A549 (cell line): ENCODE results near the gene PMEL. TPM values are rescaled to one million over a fixed set of nuclear protein-coding genes. Genes with fewer than 3 reads are reported as not detected.

ENCODE experiments used
- ATAC-seq, 2 experiments: fragments of 200-7000 bp in 1 of 2; fragments of >200 bp in 1 of 2; cut with Nextera tagmentation in 1 of 2; cut with Tn5 transposase in 1 of 2; 3 replicates each; pipeline versions ENCODE4 v1.8.0 to v1.9.1; 2018 to 2020; ENCODE audit warnings: mild to moderate bottlenecking in 1 of 2, moderate library complexity in 1 of 2
- CTCF ChIA-PET: fragments of 300-600 bp; sonication (Branson Sonifier 250); formaldehyde crosslinking; extraction: SDS; loops from one replicate; lab custom pipeline; 2021; ENCODE audit warnings: antibody characterized with exemption, inconsistent platforms; lab: Yijun Ruan, JAX
- POLR2A ChIA-PET: fragments of 350-600 bp; formaldehyde crosslinking; extraction: SDS; loops from one replicate; lab custom pipeline; 2021; ENCODE audit warnings: antibody characterized with exemption, inconsistent platforms; lab: Yijun Ruan, JAX
- DNase-seq, 2 experiments: peaks; one replicate each; pipeline versions ENCODE4 v3.0.0 to v3.0.0-alpha.2; 2011 to 2016; ENCODE audit warnings: low read depth in 1 of 2, low spot score in 1 of 2
- FAIRE-seq: peaks from 2 replicates; lab custom pipeline; 2011; peaks lifted over from hg19 to GRCh38; lab: Jason Lieb, UNC
- H3K27ac ChIP-seq, 2 experiments: fragments of >200 bp; sonication (Bioruptor Twin); formaldehyde crosslinking; 3 replicates each; pipeline ENCODE4 v1.5.1; 2016 to 2017
- H3K4me1 ChIP-seq: fragments of >200 bp; sonication (Bioruptor Twin); formaldehyde crosslinking; 3 replicates; pipeline ENCODE4 v1.6.1; 2016
- H3K4me2 ChIP-seq: fragments of >200 bp; sonication (Bioruptor Twin); formaldehyde crosslinking; 3 replicates; pipeline ENCODE4 v1.6.1; 2016
- H3K4me3 ChIP-seq: fragments of >200 bp; sonication (Bioruptor Twin); formaldehyde crosslinking; 3 replicates; pipeline ENCODE4 v1.5.1; 2016
- H3K9me3 ChIP-seq: fragments of >200 bp; sonication (Bioruptor Twin); formaldehyde crosslinking; 3 replicates; pipeline ENCODE4 v1.6.1; 2016
- CBX2 ChIP-seq: fragments of 200-600 bp; sonication (generic); IDR thresholded peaks from 2 replicates; pipeline ENCODE4 v1.6.1; 2016; ENCODE audit warnings: low read depth, mild to moderate bottlenecking, borderline replicate concordance
- CBX8 ChIP-seq: fragments of 200-600 bp; sonication (generic); IDR thresholded peaks from 2 replicates; pipeline ENCODE4 v1.6.1; 2016
- CEBPB ChIP-seq, 2 experiments: fragments of >200 bp in 1 of 2; sonication (Bioruptor Twin) in 1 of 2; formaldehyde crosslinking in 1 of 2; IDR thresholded peaks; 2 replicates each; pipeline ENCODE4 v1.6.1; 2012 to 2016
- CTCF ChIP-seq: fragments of >200 bp; sonication (Bioruptor Twin); formaldehyde crosslinking; IDR thresholded peaks from 3 replicates; pipeline ENCODE4 v1.5.1; 2016
- E2F6 ChIP-seq: IDR thresholded peaks from 2 replicates; pipeline ENCODE4 v1.6.1; 2012; ENCODE audit warnings: low read depth, borderline replicate concordance
- ELK1 ChIP-seq: fragments of 150-350 bp; IDR thresholded peaks from 2 replicates; pipeline ENCODE4 v1.6.1; 2014; ENCODE audit warnings: low read depth, mild to moderate bottlenecking, low read length
- FOSL2 ChIP-seq, 2 experiments: fragments of 450-650 bp in 1 of 2; fragments of >200 bp in 1 of 2; sonication (Bioruptor Twin) in 1 of 2; formaldehyde crosslinking; IDR thresholded peaks; 2 replicates each; pipeline versions ENCODE4 v1.5.0 to v1.6.1; 2016 to 2020; ENCODE audit warnings: mild to moderate bottlenecking in 1 of 2, moderate library complexity in 1 of 2
- FOXS1 ChIP-seq: fragments of 250-450 bp; sonication (Bioruptor Pico); IDR thresholded peaks from 2 replicates; pipeline ENCODE4 v1.5.0; 2020; ENCODE audit warnings: mild to moderate bottlenecking, moderate library complexity
- GATA3 ChIP-seq: IDR thresholded peaks from 2 replicates; pipeline ENCODE4 v1.6.1; 2012; ENCODE audit warnings: borderline replicate concordance
- HES2 ChIP-seq: fragments of >200 bp; sonication (Bioruptor Twin); formaldehyde crosslinking; IDR thresholded peaks from 2 replicates; pipeline ENCODE4 v1.6.1; 2016
- HEYL ChIP-seq: fragments of 250-450 bp; sonication (Bioruptor Pico); IDR thresholded peaks from 2 replicates; pipeline ENCODE4 v1.8.0; 2021; ENCODE audit warnings: mild to moderate bottlenecking, moderate library complexity
- HOXB13 ChIP-seq: fragments of 250-450 bp; sonication (Bioruptor Pico); IDR thresholded peaks from 2 replicates; pipeline ENCODE4 v1.5.0; 2020; ENCODE audit warnings: low read depth, mild to moderate bottlenecking, moderate library complexity
- HOXB5 ChIP-seq: fragments of 250-450 bp; sonication (Bioruptor Pico); IDR thresholded peaks from 2 replicates; pipeline ENCODE4 v1.5.0; 2020; ENCODE audit warnings: mild to moderate bottlenecking, moderate library complexity
- KDM5A ChIP-seq: fragments of 200-600 bp; sonication (generic); IDR thresholded peaks from 2 replicates; pipeline ENCODE4 v1.6.1; 2016; ENCODE audit warnings: antibody characterized with exemption, mild to moderate bottlenecking
- MAFK ChIP-seq: fragments of 450-650 bp; IDR thresholded peaks from 2 replicates; pipeline ENCODE4 v1.6.1; 2014; ENCODE audit not compliant: partially characterized antibody
- MAX ChIP-seq: IDR thresholded peaks from 2 replicates; pipeline ENCODE4 v1.6.1; 2012
- NPAS2 ChIP-seq: fragments of 250-450 bp; sonication (Bioruptor Pico); IDR thresholded peaks from 2 replicates; pipeline ENCODE4 v1.8.0; 2022; ENCODE audit warnings: mild to moderate bottlenecking, moderate library complexity, borderline replicate concordance
- PHF8 ChIP-seq: fragments of 200-600 bp; sonication (generic); IDR thresholded peaks from 2 replicates; pipeline ENCODE4 v1.6.1; 2016; ENCODE audit warnings: low read depth, mild to moderate bottlenecking, antibody characterized with exemption, moderate library complexity, borderline replicate concordance
- POLR2A ChIP-seq: IDR thresholded peaks from 2 replicates; pipeline ENCODE4 v1.6.1; 2012; ENCODE audit warnings: mild to moderate bottlenecking, low read length
- RAD21 ChIP-seq, 2 experiments: fragments of >200 bp in 1 of 2; sonication (Bioruptor Twin) in 1 of 2; formaldehyde crosslinking in 1 of 2; IDR thresholded peaks in 1 of 2; conservative IDR thresholded peaks in 1 of 2; 2 replicates in 1 of 2; 3 replicates in 1 of 2; pipeline ENCODE4 v1.6.1; 2012 to 2018; ENCODE audit warnings: inconsistent platforms in 1 of 2
- RCOR1 ChIP-seq: fragments of 150-350 bp; IDR thresholded peaks from 2 replicates; pipeline ENCODE4 v1.6.1; 2014; ENCODE audit warnings: antibody characterized with exemption, low read length, low read depth
- REST ChIP-seq: fragments of 200-600 bp; sonication (generic); IDR thresholded peaks from 2 replicates; pipeline ENCODE4 v1.6.1; 2016; ENCODE audit warnings: antibody characterized with exemption, mild to moderate bottlenecking, moderate library complexity
- SMC3 ChIP-seq: fragments of >200 bp; sonication (Bioruptor Twin); formaldehyde crosslinking; IDR thresholded peaks from 3 replicates; pipeline ENCODE4 v1.6.1; 2018; ENCODE audit warnings: inconsistent platforms
- SREBF2 ChIP-seq: fragments of 450-650 bp; IDR thresholded peaks from 2 replicates; pipeline ENCODE4 v1.6.1; 2014; ENCODE audit warnings: mild to moderate bottlenecking, moderate library complexity
- USF2 ChIP-seq: fragments of 450-650 bp; IDR thresholded peaks from 2 replicates; pipeline ENCODE4 v1.6.1; 2014; ENCODE audit warnings: antibody characterized with exemption
- ZFP36 ChIP-seq: fragments of 450-650 bp; IDR thresholded peaks from 2 replicates; pipeline ENCODE4 v1.6.1; 2014; ENCODE audit warnings: borderline replicate concordance; ENCODE audit not compliant: partially characterized antibody
- ZNF302 ChIP-seq: fragments of 250-450 bp; sonication (Bioruptor Pico); IDR thresholded peaks from 2 replicates; pipeline ENCODE4 v1.9.0; 2021; ENCODE audit warnings: inconsistent platforms, mild to moderate bottlenecking, moderate library complexity
- WGBS: methylation state at CpG from one replicate; pipeline ENCODE4 v1.1.6; 2017; ENCODE audit errors: missing lambda C conversion rate; 5-methylcytosine and 5-hydroxymethylcytosine counted together
- polyA plus RNA-seq, 4 experiments: library from polyadenylated mRNA; depleted of rRNA in 3 of 4; stranded (reverse); fragments of >200 nt; fragmentation: RNase III in 1 of 4; extraction: RNeasy Plus Mini Kit Qiagen cat#74134 plus additional on column Dnase treatment in 1 of 4; gene quantifications; 2 replicates in 3 of 4; 3 replicates in 1 of 4; pipeline ENCODE4 v1.2.3, GENCODE V29; 2011 to 2017

PMEL gene
- polyA plus RNA-seq, 2 of the 4 experiments (the other 2 are of a cell fraction): 1.4 to 2.2 TPM

GRCh38 chr12:55931317-55931779 lies 34.5 kb downstream of the PMEL start:
- 23% methylated on average over 10 of the region's 10 CpGs for WGBS
- Histone ChIP-seq H3K4me2 (peak overlapping the region; percentile 79), H3K4me3 (peak overlapping the region; percentile 54), H3K27ac (peak overlapping the region; percentile 74 to 88), H3K9me3 (no peaks in the 10 kb centered on the region), H3K4me1 (peaks cover 40% of the 10 kb centered on the region)
- peak in 1 of 2 experiments; percentile 38 for DNase-seq
- no peak for FAIRE-seq
- CTCF ChIA-PET: interaction anchor here (0.6 to 2.7 kb wide), 19 partner anchors 8 to 1825 kb away, joined by 3 to 48 read pairs (median 3); partner anchors contain the start of genes IKZF4 and SUOX
- TF ChIP-seq HEYL (CRISPR knock-in tag) (no peak), MAX (peak; percentile 15; the same call in 1 of the 2 replicates)
- no peak for ATAC-seq
- POLR2A ChIA-PET: interaction anchor here (0.7 to 1.7 kb wide), 3 partner anchors 42 to 114 kb away, joined by 4 to 5 read pairs (median 4); partner anchors contain the start of genes DNAJC14, ORMDL2, RAB5B and SARNP

GRCh38 chr12:55930771-55931316 lies 35.0 kb downstream of the PMEL start, which contains the start of gene DGKA:
Gene DGKA (plus strand): TSS chr12:55931162. CDS start chr12:55936504, 5,342 bp downstream.
- Histone ChIP-seq H3K4me2 (peak within 1 kb of the TSS; percentile 79), H3K27ac (peak within 1 kb of the TSS; percentile 74 to 88), H3K4me3 (peak within 1 kb of the TSS; percentile 54), H3K4me1 (peaks cover 42% of the 10 kb centered on the region), H3K9me3 (no peaks in the 10 kb centered on the region)
- TF ChIP-seq USF2 (no peak), HOXB5 (CRISPR knock-in tag) (no peak), E2F6 (no peak; the same call in 1 of the 2 replicates), ZFP36 (no peak), RAD21 (conservative IDR thresholded peaks at IDR 0.05 in 1 of 2, IDR thresholded peaks at IDR 0.05 in 1 of 2) (peak; percentile 45 to 56; a peak in 4 of 5 replicates), KDM5A (no peak), CBX8 (no peak), CBX2 (no peak), FOSL2 (IDR thresholded peaks at IDR 0.05) (no peak), FOSL2 (CRISPR knock-in tag; IDR thresholded peaks at IDR 0.05) (no peak), ELK1 (no peak), MAFK (no peak), NPAS2 (CRISPR knock-in tag) (no peak), HES2 (no peak), POLR2A (no peak), HOXB13 (CRISPR knock-in tag) (no peak), FOXS1 (CRISPR knock-in tag) (no peak), HEYL (CRISPR knock-in tag) (no peak), PHF8 (no peak), CTCF (peak; percentile 72), SMC3 (peak; percentile 46; the same call in 2 of the 3 replicates), REST (no peak), CEBPB (IDR thresholded peaks at IDR 0.05) (no peak), GATA3 (no peak), RCOR1 (no peak), ZNF302 (CRISPR knock-in tag) (no peak), SREBF2 (no peak)
- FAIRE-seq: no peak
- 34% methylated on average over 3 of the region's 3 CpGs for WGBS
- ChIA-PET CTCF (interaction anchor here (0.5 to 2.7 kb wide), 27 partner anchors 9 to 1826 kb away, joined by 3 to 48 read pairs (median 3); partner anchors contain the start of genes IKZF4, RAB5B and SUOX), POLR2A (interaction anchor here (0.7 to 1.3 kb wide), 2 partner anchors 113 kb away, joined by 4 read pairs; partner anchors contain the start of genes ORMDL2 and SARNP)
- DNase-seq: peak; percentile 69 to 71
- peak; percentile 28 to 56; a peak in 4 of 6 replicates for ATAC-seq
